Stimulated activated CD4-positive, alpha-beta T cell treated with anti-CD3 and anti-CD28 coated beads, Interleukin-1b, Interleukin-23, amount 100 ng/mL, for 4 hours (primary cell): ENCODE data around the gene HLA-DPB1.

ENCODE experiments used
- DNase-seq, 2 donors: peaks; one replicate each; pipeline ENCODE4 v3.0.0-alpha.2; 2020; ENCODE audit warnings: low read depth in 2 of 2

HLA-DPB1 gene

DNA sequence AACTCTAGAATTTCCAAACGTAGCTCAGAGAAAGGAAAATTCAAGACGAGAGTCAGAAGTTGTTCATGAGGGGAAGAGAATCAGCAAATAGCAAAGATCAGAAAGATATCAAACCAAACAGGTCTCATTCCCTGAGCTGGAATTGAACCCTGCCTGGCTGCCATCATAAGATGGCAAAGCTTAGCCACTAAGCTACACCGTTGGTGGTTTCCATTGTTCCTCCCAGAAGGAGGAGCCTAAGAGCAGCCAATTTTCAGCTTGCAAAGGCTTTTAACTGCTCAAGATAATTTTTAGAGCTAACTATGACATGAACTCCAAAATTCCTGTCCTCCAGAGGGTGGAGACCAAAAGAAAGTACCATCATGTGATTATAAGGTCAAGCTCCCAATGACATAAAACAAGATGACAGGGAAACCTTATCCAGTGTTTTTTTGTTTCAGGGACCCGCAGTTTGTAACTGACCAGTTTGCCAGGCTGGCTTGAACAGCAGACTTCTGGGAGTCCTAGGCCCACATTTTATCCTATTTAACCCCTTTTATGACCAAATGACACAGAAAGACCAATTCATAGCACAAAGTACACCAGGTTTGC lies 60.6 kb downstream of the HLA-DPB1 start:
- DNase-seq = no peak
